ENCODE measurements around the gene OXSR1. TPM values are rescaled to one million over a fixed set of nuclear protein-coding genes. Genes with fewer than 3 reads are reported as not detected.
A peak's percentile ranks its signal among the peaks of the same experiment; 100 is the strongest.

The OXSR1 gene
- total and polyA plus RNA-seq, 10 of the 15 experiments (the other 5 are each of a cell fraction or from before 2014, with no cell fraction given): 12.4 to 54.6 (median 35.7) TPM

DNA sequence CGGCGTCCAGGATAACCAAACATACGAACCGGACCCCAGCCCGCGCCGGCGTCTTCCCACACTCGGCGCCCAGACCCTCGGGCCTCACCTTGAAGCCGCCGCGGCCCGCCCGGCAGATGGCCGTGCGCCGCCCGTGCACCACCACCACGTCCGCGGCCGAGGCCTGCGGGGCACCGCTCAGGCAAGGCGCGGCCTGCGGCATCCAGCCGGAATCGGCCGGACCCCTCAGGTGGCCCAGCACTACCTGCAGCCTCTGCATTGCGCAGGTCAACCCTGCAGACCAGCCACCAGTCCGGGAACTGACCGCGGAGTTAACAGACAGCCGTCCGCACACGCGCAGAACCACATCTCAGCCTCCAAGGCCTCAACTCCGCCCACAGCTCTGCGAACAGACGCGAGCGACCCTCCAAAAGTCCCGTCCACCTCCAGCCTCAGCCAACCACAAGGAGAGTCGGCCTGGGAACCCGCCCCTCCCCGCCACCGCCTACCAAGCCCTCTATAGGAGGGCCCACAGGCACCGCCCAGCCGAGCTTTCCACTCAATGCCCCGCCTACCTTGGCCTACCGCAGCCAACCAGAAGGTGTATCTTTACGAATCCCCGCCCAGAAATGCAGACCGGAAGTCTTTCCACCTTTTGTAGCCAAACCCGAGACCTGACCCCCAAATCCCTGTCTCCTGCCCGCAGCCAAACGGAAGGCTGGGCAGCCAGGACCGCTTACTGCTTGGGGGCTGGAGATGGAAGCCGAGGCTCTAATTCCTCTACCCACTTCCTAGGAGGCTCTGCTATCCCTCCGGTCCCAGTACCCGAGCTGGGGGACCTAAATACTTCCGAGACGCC lies 28.3 kb upstream of the OXSR1 start, which contains the start of gene ACAA1:
TSS of gene ACAA1 (minus strand) at position 351 of the 838 bp plus-strand sequence. CDS start at position 259, 92 bp downstream.
- ChIA-PET CTCF (interaction anchor here (0.8 to 8.2 kb wide), 7 partner anchors 21 to 207 kb away, joined by 3 to 74 read pairs (median 4); partner anchors contain the start of gene OXSR1), SMC1A (ENCODE audit: uncharacterized antibody, unreplicated experiment) (interaction anchor here (0.8 to 8.2 kb wide), 14 partner anchors 18 to 334 kb away, joined by 3 to 92 read pairs (median 3); partner anchors contain the start of genes OXSR1 and XYLB), RAD21 (ENCODE audit: unreplicated experiment) (interaction anchor here (0.6 to 5.0 kb wide), 13 partner anchors 21 to 210 kb away, joined by 3 to 62 read pairs (median 3); partner anchors contain the start of genes OXSR1, SLC22A14 and XYLB), POLR2A (interaction anchor here (0.5 to 8.8 kb wide), 21 partner anchors 11 to 364 kb away, joined by 3 to 146 read pairs (median 4); partner anchors contain the start of genes OXSR1 and XYLB)
- no peaks in the 10 kb centered on the region; the same call in 2 of the 3 replicates for H3K9me3 ChIP-seq (replicated peaks; ENCODE audit: control insufficient read depth, insufficient read depth, low read length)
- 2% methylated on average over 66 of the region's 66 CpGs for WGBS (ENCODE audit: insufficient coverage, insufficient replicate concordance, low lambda C conversion rate, missing lambda C conversion rate)
- DNase-seq (ENCODE audit: low read depth, low spot score): peak; percentile 97
- H3K4me1 ChIP-seq (ENCODE audit: control insufficient read depth, insufficient read depth, low read length): peaks cover 27% of the 10 kb centered on the region
- peak within 1 kb of the TSS; percentile 98 for H3K4me3 ChIP-seq
- no peaks in the 10 kb centered on the region; the same call in 1 of the 2 replicates for H4K20me1 ChIP-seq (ENCODE audit: control insufficient read depth, insufficient read depth)
- peak within 1 kb of the TSS; percentile 94 for H3K9ac ChIP-seq (ENCODE audit: control insufficient read depth, insufficient read depth, low read length)
- peak within 1 kb of the TSS; percentile 75 for H2AFZ ChIP-seq (ENCODE audit: control insufficient read depth, low read depth, low read length)
- peak within 1 kb of the TSS; percentile 99 for H3K27ac ChIP-seq (ENCODE audit: control insufficient read depth, insufficient read depth)
- intact Hi-C loops (cut with micrococcal nuclease; ENCODE audit: unreplicated experiment): loop anchor here (5.0 kb wide), 1 partner anchor 75 kb away; no protein-coding TSS in a partner anchor
- H3K36me3 ChIP-seq (ENCODE audit: control insufficient read depth in 2 of 2, insufficient read depth in 2 of 2, low read length in 1 of 2): peaks cover 0 to 21% of the 10 kb centered on the region in 2 experiments; a peak in 2 of 4 replicates
- peak within 1 kb of the TSS; percentile 100 for H3K4me2 ChIP-seq (ENCODE audit: control insufficient read depth, insufficient read depth)
- in situ Hi-C loops (cut with MboI): no loop called here
- FAIRE-seq: peak; percentile 97
- peaks cover 67% of the 10 kb centered on the region for H3K79me2 ChIP-seq (ENCODE audit: control insufficient read depth, insufficient read depth, low read length)
- no peaks in the 10 kb centered on the region for H3K27me3 ChIP-seq (replicated peaks in 1 of 2; ENCODE audit: control insufficient read depth in 2 of 2, insufficient read depth in 2 of 2, low read length in 1 of 2)
- BruUV-seq (replicated peaks): TSS peak; percentile 68
- peak; percentile 88 for ATAC-seq
- TF ChIP-seq SUZ12 (IDR thresholded peaks at IDR 0.05; ENCODE audit: unreplicated experiment): no peak
- peak; percentile 100 for TF ChIP-seq HDGF (IDR thresholded peaks at IDR 0.05)
- peak; percentile 17; the same call in 1 of the 2 replicates for TF ChIP-seq SMARCA5 (IDR thresholded peaks at IDR 0.05)
- TF ChIP-seq, protein P1, sequence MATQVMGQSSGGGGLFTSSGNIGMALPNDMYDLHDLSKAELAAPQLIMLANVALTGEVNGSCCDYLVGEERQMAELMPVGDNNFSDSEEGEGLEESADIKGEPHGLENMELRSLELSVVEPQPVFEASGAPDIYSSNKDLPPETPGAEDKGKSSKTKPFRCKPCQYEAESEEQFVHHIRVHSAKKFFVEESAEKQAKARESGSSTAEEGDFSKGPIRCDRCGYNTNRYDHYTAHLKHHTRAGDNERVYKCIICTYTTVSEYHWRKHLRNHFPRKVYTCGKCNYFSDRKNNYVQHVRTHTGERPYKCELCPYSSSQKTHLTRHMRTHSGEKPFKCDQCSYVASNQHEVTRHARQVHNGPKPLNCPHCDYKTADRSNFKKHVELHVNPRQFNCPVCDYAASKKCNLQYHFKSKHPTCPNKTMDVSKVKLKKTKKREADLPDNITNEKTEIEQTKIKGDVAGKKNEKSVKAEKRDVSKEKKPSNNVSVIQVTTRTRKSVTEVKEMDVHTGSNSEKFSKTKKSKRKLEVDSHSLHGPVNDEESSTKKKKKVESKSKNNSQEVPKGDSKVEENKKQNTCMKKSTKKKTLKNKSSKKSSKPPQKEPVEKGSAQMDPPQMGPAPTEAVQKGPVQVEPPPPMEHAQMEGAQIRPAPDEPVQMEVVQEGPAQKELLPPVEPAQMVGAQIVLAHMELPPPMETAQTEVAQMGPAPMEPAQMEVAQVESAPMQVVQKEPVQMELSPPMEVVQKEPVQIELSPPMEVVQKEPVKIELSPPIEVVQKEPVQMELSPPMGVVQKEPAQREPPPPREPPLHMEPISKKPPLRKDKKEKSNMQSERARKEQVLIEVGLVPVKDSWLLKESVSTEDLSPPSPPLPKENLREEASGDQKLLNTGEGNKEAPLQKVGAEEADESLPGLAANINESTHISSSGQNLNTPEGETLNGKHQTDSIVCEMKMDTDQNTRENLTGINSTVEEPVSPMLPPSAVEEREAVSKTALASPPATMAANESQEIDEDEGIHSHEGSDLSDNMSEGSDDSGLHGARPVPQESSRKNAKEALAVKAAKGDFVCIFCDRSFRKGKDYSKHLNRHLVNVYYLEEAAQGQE (IDR thresholded peaks at IDR 0.05; ENCODE audit: low read depth, low read length): no peak
- no peak for TF ChIP-seq JUND (IDR thresholded peaks at IDR 0.05; ENCODE audit: low read depth, low read length)
- peak; percentile 44; the same call in 1 of the 2 replicates for TF ChIP-seq SIN3A (IDR thresholded peaks at IDR 0.05; ENCODE audit: low read depth, low read length)
- TF ChIP-seq ZNF217 (IDR thresholded peaks at IDR 0.05): no peak
- TF ChIP-seq MYB (IDR thresholded peaks at IDR 0.05; ENCODE audit: borderline replicate concordance, low read depth, low read length): no peak
- TF ChIP-seq KAT2A (conservative IDR thresholded peaks at IDR 0.05; ENCODE audit: control insufficient read depth, low read depth, low read length): no peak
- TF ChIP-seq ZZZ3 (IDR thresholded peaks at IDR 0.05; ENCODE audit: control insufficient read depth, insufficient read length, low read depth): no peak
- TF ChIP-seq TCF12 (IDR thresholded peaks at IDR 0.05; ENCODE audit: low read depth, low read length): no peak
- TF ChIP-seq, protein P2, sequence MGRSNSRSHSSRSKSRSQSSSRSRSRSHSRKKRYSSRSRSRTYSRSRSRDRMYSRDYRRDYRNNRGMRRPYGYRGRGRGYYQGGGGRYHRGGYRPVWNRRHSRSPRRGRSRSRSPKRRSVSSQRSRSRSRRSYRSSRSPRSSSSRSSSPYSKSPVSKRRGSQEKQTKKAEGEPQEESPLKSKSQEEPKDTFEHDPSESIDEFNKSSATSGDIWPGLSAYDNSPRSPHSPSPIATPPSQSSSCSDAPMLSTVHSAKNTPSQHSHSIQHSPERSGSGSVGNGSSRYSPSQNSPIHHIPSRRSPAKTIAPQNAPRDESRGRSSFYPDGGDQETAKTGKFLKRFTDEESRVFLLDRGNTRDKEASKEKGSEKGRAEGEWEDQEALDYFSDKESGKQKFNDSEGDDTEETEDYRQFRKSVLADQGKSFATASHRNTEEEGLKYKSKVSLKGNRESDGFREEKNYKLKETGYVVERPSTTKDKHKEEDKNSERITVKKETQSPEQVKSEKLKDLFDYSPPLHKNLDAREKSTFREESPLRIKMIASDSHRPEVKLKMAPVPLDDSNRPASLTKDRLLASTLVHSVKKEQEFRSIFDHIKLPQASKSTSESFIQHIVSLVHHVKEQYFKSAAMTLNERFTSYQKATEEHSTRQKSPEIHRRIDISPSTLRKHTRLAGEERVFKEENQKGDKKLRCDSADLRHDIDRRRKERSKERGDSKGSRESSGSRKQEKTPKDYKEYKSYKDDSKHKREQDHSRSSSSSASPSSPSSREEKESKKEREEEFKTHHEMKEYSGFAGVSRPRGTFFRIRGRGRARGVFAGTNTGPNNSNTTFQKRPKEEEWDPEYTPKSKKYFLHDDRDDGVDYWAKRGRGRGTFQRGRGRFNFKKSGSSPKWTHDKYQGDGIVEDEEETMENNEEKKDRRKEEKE (IDR thresholded peaks at IDR 0.05): no peak
- TF ChIP-seq, protein P3, sequence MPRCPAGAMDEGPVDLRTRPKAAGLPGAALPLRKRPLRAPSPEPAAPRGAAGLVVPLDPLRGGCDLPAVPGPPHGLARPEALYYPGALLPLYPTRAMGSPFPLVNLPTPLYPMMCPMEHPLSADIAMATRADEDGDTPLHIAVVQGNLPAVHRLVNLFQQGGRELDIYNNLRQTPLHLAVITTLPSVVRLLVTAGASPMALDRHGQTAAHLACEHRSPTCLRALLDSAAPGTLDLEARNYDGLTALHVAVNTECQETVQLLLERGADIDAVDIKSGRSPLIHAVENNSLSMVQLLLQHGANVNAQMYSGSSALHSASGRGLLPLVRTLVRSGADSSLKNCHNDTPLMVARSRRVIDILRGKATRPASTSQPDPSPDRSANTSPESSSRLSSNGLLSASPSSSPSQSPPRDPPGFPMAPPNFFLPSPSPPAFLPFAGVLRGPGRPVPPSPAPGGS (IDR thresholded peaks at IDR 0.05; ENCODE audit: borderline replicate concordance, insufficient read depth, low read depth, low read length, poor library complexity, severe bottlenecking): no peak
- TF ChIP-seq POLR2AphosphoS5 (IDR thresholded peaks at IDR 0.05; ENCODE audit: low read length): peak; percentile 92
- TF ChIP-seq ZNF24 (IDR thresholded peaks at IDR 0.05): no peak

Data from GM12878 (cell line).